Adrenal gland (tissue), 5 donors: Measurements from ENCODE around the gene CCDC152.

Experiments used
- POLR2A ChIP-seq, 2 donors: fragments of 450-650 bp; IDR thresholded peaks; one replicate each; pipeline ENCODE4 v1.6.1; 2017; ENCODE audit warnings: antibody characterized with exemption in 2 of 2, mild to moderate bottlenecking in 2 of 2, moderate library complexity in 1 of 2
- TF ChIP-seq, protein P1 (sequence below), 6 experiments: fragments of 450-650 bp in 4 of 6; fragments of 200-600 bp in 2 of 6; sonication (generic) in 1 of 6; IDR thresholded peaks; 1 replicate in 5 of 6; 2 replicates in 1 of 6; pipeline versions ENCODE4 v1.5.1 to v1.8.0; 2016 to 2021; ENCODE audit warnings: antibody characterized with exemption in 6 of 6, mild to moderate bottlenecking in 2 of 6, moderate library complexity in 1 of 6
- donor health status: DM: no; HTN: no; CAD: no.

DNA sequence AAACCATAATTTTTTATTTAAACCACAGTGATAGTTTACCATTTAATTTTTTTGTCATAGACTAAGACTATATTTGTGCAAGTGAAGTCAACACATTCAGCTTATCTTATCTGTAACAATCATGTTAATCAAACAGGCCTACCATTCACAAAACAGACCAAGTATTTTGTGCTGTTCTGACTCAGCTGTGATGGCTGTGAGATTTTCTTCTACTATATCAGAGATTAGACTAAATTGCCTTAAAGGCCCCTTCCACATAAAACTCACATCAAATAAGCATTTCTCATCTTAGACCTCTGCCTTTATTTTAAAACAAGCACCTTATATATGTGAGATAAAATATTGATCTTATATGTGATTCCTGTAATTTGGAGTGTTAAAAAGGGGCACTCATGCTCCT is 13.4 kb downstream of the CCDC152 start:
- TF ChIP-seq, protein P1, sequence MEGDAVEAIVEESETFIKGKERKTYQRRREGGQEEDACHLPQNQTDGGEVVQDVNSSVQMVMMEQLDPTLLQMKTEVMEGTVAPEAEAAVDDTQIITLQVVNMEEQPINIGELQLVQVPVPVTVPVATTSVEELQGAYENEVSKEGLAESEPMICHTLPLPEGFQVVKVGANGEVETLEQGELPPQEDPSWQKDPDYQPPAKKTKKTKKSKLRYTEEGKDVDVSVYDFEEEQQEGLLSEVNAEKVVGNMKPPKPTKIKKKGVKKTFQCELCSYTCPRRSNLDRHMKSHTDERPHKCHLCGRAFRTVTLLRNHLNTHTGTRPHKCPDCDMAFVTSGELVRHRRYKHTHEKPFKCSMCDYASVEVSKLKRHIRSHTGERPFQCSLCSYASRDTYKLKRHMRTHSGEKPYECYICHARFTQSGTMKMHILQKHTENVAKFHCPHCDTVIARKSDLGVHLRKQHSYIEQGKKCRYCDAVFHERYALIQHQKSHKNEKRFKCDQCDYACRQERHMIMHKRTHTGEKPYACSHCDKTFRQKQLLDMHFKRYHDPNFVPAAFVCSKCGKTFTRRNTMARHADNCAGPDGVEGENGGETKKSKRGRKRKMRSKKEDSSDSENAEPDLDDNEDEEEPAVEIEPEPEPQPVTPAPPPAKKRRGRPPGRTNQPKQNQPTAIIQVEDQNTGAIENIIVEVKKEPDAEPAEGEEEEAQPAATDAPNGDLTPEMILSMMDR (IDR thresholded peaks at IDR 0.05) = no peak
- TF ChIP-seq POLR2A (IDR thresholded peaks at IDR 0.05) = no peak
